Erythroblast (primary cell): Measurements from ENCODE around the gene SAMD9L.

Experiments used
- GATA1 ChIP-seq: IDR thresholded peaks from 2 replicates; pipeline ENCODE4 v1.6.1; 2011; ENCODE audit warnings: low read depth, mild to moderate bottlenecking, control low read depth, low read length, moderate library complexity
- POLR2A ChIP-seq: IDR thresholded peaks from 2 replicates; pipeline ENCODE4 v1.6.1; 2011; ENCODE audit warnings: mild to moderate bottlenecking, low read length

GRCh38 chr7:93172683-93173082 lies 24.5 kb upstream of the SAMD9L start:
- TF ChIP-seq POLR2A (no peak), GATA1 (no peak)
